BLaER1 (cell line): ENCODE results near the gene MYO1E.

Experiments used
- H3K27ac ChIP-seq: shearing (Covaris generic); formaldehyde crosslinking; 2 replicates; pipeline ENCODE4 v1.8.1; 2022
- H3K27me3 ChIP-seq: shearing (Covaris generic); formaldehyde crosslinking; 2 replicates; pipeline ENCODE4 v1.8.1; 2022
- H3K36me3 ChIP-seq: shearing (Covaris generic); formaldehyde crosslinking; 2 replicates; pipeline ENCODE4 v1.8.1; 2022
- H3K4me1 ChIP-seq: shearing (Covaris generic); formaldehyde crosslinking; 2 replicates; pipeline ENCODE4 v1.8.1; 2022
- H3K4me2 ChIP-seq: shearing (Covaris generic); formaldehyde crosslinking; 2 replicates; pipeline ENCODE4 v1.8.1; 2022
- H3K4me3 ChIP-seq: shearing (Covaris generic); formaldehyde crosslinking; 2 replicates; pipeline ENCODE4 v1.8.1; 2022
- H3K9ac ChIP-seq: shearing (Covaris generic); formaldehyde crosslinking; 2 replicates; pipeline ENCODE4 v1.8.1; 2022
- H3K9me3 ChIP-seq: shearing (Covaris generic); formaldehyde crosslinking; 2 replicates; pipeline ENCODE4 v1.8.1; 2022
- H4K20me1 ChIP-seq: shearing (Covaris generic); formaldehyde crosslinking; 2 replicates; pipeline ENCODE4 v1.8.1; 2022
- Cebpa-rat ChIP-seq: shearing (Covaris generic); IDR thresholded peaks from 2 replicates; pipeline ENCODE4 v1.8.1; 2022

Gene MYO1E

DNA sequence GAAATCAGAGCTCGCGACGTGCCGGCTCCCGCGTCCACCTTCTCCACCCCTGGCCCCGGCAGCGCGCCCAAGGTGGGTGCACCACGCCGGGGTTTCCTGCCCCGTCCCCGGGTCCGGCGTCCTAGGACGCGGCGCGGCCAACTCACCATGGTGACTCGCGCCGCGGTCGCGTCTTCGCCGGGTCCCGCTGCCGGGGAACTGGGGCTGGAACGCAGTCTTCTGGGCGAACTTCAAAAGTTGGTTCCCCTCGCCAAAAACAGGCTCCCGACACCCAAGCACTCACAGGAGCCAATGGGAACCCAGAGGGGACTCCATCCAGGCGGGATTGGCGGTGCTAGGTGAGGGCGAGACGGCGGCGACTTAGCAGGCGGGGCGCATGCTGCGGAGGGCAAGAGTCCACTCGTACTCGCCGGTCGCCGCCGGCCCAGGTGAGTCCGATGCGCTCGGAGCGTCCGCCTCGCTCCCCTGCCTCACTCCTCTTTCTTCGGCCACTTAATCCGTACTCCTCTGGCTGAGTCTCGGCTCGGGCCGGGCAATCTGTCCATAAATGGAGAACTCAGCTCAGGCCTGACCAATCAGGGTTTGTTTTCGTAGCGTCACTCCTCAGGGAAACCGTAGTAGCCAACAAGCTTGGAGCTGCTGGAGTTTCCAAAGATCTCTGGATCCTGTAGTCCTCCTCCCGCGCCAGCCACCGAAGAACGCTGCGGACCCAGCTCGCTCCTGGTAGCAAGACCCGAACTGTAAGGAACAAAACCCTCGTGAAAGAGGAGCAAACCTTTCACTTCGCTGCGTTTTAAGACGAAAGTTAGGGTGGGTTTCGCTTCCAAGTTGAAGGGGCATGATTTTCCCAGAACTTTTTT lies at the start of gene MYO1E:
TSS of gene MYO1E (minus strand) at position 520 of the 860 bp plus-strand sequence. CDS start at position 149, 371 bp downstream.
- no peak for TF ChIP-seq Cebpa-rat
- Histone ChIP-seq H3K9ac (no peak within 1 kb of the TSS), H3K27ac (no peak within 1 kb of the TSS), H3K36me3 (no peaks in the 10 kb centered on the region), H3K9me3 (no peaks in the 10 kb centered on the region), H3K27me3 (peaks cover 58% of the 10 kb centered on the region), H3K4me2 (peak within 1 kb of the TSS; percentile 100), H3K4me3 (peak within 1 kb of the TSS; percentile 66), H4K20me1 (peaks cover 16% of the 10 kb centered on the region; the same call in 1 of the 2 replicates), H3K4me1 (peaks cover 12% of the 10 kb centered on the region)

DNA sequence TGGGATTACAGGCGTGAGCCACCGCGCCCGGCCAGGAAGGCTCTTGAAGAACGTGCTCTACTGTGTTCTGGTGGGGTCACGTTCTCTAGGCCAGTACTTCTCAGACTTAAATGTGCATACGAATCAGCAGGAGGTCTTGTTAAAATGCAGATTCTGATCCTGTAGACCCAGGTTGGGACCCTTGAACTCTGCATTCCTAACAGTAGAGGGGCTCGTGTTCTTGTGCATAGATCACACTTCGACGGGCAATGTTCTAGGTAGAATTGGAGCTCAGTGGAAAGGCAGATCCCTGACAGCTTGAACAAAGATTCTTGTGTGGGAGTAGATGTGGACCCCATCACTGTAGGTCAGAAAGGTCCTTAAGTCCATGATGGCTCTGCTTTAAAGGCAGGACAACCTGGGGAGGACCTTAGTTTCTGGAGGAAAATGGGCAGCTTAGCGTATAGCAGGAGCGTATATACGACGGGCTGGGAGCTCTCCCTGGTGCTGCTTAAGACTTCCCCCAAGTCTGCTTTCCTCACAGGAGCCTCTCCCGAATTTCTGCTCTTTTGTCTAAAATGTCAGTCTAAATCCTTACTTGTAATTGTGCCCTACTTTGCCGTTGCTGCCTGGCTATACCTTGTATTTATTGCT lies 48.4 kb upstream of the MYO1E start:
- Histone ChIP-seq H3K9ac (no peak overlapping the region), H3K27ac (no peak overlapping the region), H3K9me3 (no peaks in the 10 kb centered on the region), H4K20me1 (no peaks in the 10 kb centered on the region), H3K4me2 (no peak overlapping the region), H3K4me3 (no peak overlapping the region), H3K27me3 (no peaks in the 10 kb centered on the region), H3K4me1 (no peaks in the 10 kb centered on the region), H3K36me3 (no peaks in the 10 kb centered on the region)
- TF ChIP-seq Cebpa-rat, result no peak

- no peak overlapping the region for H3K9ac ChIP-seq
- no peaks in the 10 kb centered on the region for H4K20me1 ChIP-seq
- H3K4me2 ChIP-seq, result no peak overlapping the region
- no peak overlapping the region for H3K27ac ChIP-seq
- no peak overlapping the region for H3K4me3 ChIP-seq
- H3K27me3 ChIP-seq, result no peaks in the 10 kb centered on the region
- TF ChIP-seq Cebpa-rat, result no peak
- no peaks in the 10 kb centered on the region for H3K36me3 ChIP-seq
- H3K4me1 ChIP-seq, result no peaks in the 10 kb centered on the region
- no peaks in the 10 kb centered on the region for H3K9me3 ChIP-seq
Measured at GRCh38 chr15:59420108-59420507, 47.4 kb upstream of the MYO1E start.

DNA sequence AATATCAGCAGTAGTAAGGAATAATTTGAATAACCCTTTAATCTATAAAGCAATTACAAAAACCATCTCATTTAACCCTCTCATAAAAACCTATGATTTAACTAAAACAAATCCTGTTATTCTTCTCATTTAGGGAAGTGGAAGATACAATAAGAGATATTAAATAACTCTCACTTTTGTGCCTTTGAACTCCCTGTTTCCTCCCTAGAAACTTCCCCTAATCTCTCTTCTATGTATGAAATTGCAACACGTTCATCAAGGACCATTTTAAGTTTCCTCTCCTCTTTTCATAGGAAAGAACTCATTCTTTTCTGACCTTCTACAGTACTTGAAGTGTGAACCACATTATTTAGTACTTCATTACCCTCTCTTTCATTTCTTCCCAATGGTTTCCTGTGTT lies 46.5 kb upstream of the MYO1E start:
- TF ChIP-seq Cebpa-rat, result no peak
- no peaks in the 10 kb centered on the region for H4K20me1 ChIP-seq
- no peak overlapping the region for H3K9ac ChIP-seq
- H3K36me3 ChIP-seq, result no peaks in the 10 kb centered on the region
- no peak overlapping the region for H3K4me3 ChIP-seq
- H3K9me3 ChIP-seq, result no peaks in the 10 kb centered on the region
- no peak overlapping the region for H3K4me2 ChIP-seq
- H3K4me1 ChIP-seq, result no peaks in the 10 kb centered on the region
- H3K27me3 ChIP-seq, result no peaks in the 10 kb centered on the region
- no peak overlapping the region for H3K27ac ChIP-seq

DNA sequence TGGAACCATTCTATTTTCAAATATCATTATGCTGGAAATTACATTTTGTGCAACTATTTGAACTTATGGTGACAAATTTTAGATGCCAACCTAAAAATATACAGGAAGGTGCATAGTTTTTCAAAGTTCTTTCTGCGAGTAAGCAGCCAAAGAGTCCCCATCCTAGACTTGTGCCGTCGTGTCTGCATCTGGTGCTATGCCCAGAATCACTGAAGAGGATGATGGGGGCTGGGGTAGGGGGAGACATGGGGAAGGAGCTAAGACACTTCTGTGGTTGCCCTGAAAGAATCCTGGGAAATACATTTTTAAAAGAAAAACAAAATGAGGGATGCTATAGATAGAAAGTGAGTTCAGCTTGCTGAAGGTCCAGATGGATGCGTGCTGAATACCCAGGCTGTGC lies 44.1 kb upstream of the MYO1E start:
- no peak for TF ChIP-seq Cebpa-rat
- Histone ChIP-seq H3K9ac (no peak overlapping the region), H3K36me3 (no peaks in the 10 kb centered on the region), H3K27ac (no peak overlapping the region), H3K4me2 (no peak overlapping the region), H3K9me3 (no peaks in the 10 kb centered on the region), H3K4me1 (peaks cover 14% of the 10 kb centered on the region; the same call in 1 of the 2 replicates), H4K20me1 (no peaks in the 10 kb centered on the region), H3K27me3 (no peaks in the 10 kb centered on the region), H3K4me3 (no peak overlapping the region)

GRCh38 chr15:59413577-59413976 lies 40.9 kb upstream of the MYO1E start:
- Histone ChIP-seq H4K20me1 (no peaks in the 10 kb centered on the region), H3K27me3 (no peaks in the 10 kb centered on the region), H3K9ac (no peak overlapping the region), H3K4me2 (no peak overlapping the region), H3K36me3 (no peaks in the 10 kb centered on the region), H3K4me3 (no peak overlapping the region), H3K9me3 (no peaks in the 10 kb centered on the region), H3K4me1 (peaks cover 14% of the 10 kb centered on the region; the same call in 1 of the 2 replicates), H3K27ac (no peak overlapping the region)
- no peak for TF ChIP-seq Cebpa-rat

DNA sequence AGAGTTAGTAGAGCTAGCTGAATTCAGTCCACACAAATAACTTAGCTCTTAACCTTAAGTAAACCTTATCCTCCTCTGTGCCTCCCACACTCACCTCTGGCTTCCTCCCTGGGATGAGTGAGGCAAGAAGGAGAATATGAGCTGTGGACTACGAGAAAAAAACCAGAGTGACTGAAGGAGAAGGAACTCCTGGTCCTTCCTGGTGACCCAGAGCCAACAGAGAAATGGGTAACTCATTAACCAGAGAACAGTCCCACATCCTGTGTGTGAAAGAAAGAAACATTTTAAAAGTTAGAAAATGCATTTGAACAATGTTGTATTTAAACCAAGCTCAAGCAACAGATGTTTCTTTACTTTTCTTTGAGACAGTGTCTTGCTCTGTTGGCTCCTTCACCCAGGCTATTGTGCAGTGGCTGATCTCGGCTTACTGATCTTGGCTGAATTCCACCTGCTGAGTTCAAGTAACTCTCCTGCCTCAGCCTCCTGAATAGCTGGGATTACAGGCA lies 37.8 kb upstream of the MYO1E start:
- Histone ChIP-seq H3K27ac (no peak overlapping the region), H3K4me3 (no peak overlapping the region), H3K36me3 (no peaks in the 10 kb centered on the region), H3K27me3 (no peaks in the 10 kb centered on the region), H3K9ac (no peak overlapping the region), H3K4me2 (no peak overlapping the region), H3K9me3 (no peaks in the 10 kb centered on the region), H4K20me1 (no peaks in the 10 kb centered on the region), H3K4me1 (peaks cover 24% of the 10 kb centered on the region; the same call in 1 of the 2 replicates)
- TF ChIP-seq Cebpa-rat, result no peak

DNA sequence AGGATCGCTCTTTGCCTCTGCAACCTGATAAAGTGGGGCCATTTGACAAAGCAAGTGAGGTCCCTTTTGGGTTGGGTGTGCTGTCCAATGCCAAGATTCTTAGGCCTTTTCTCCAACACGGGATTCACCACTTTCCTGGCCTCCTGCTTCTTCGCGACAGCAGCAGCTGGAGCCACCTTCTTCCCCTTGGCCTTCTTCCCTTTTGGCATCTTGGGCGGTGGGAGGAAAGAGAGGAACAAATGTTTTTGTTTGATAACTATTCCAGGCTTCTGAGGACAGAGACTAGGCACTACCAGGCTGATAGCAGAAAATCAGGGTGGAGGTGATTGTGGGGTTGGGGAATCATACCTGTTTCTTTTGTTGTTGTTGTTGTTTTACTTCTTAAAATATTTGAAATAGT lies 35.3 kb upstream of the MYO1E start:
- H3K4me2 ChIP-seq, result no peak overlapping the region
- no peak for TF ChIP-seq Cebpa-rat
- no peaks in the 10 kb centered on the region for H4K20me1 ChIP-seq
- H3K9ac ChIP-seq, result no peak overlapping the region
- H3K36me3 ChIP-seq, result no peaks in the 10 kb centered on the region
- no peaks in the 10 kb centered on the region for H3K9me3 ChIP-seq
- no peak overlapping the region for H3K4me3 ChIP-seq
- H3K27me3 ChIP-seq, result no peaks in the 10 kb centered on the region
- H3K4me1 ChIP-seq, result peaks cover 16% of the 10 kb centered on the region; the same call in 1 of the 2 replicates
- H3K27ac ChIP-seq, result no peak overlapping the region

DNA sequence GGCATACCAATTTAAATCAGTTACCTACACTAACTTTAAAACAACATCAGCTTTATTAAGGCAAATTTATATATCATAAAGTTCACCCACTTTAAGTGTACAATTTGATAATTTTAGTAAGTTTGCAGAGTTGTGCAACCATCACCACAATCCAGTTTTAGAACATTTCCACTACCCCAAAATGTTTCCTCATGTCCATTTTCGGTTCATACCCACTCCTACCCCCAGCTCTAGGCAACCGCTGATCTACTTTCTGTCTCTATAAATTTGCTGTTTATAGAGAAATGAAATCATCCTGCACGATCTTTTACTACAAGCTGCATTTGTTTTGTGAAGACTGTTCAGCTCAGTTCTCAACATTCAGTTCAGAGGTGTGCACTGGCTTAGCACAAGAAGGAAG lies 33.8 kb upstream of the MYO1E start:
- Histone ChIP-seq H4K20me1 (no peaks in the 10 kb centered on the region), H3K9ac (no peak overlapping the region), H3K27me3 (no peaks in the 10 kb centered on the region), H3K4me3 (no peak overlapping the region), H3K4me1 (peaks cover 10% of the 10 kb centered on the region; the same call in 1 of the 2 replicates), H3K4me2 (no peak overlapping the region), H3K9me3 (no peaks in the 10 kb centered on the region), H3K27ac (no peak overlapping the region), H3K36me3 (no peaks in the 10 kb centered on the region)
- TF ChIP-seq Cebpa-rat, result no peak

GRCh38 chr15:59405079-59405478 lies 32.4 kb upstream of the MYO1E start:
- Histone ChIP-seq H3K36me3 (no peaks in the 10 kb centered on the region), H4K20me1 (no peaks in the 10 kb centered on the region), H3K27me3 (no peaks in the 10 kb centered on the region), H3K4me1 (peaks cover 10% of the 10 kb centered on the region; the same call in 1 of the 2 replicates), H3K4me3 (no peak overlapping the region), H3K4me2 (no peak overlapping the region), H3K9ac (no peak overlapping the region), H3K9me3 (no peaks in the 10 kb centered on the region), H3K27ac (no peak overlapping the region)
- no peak for TF ChIP-seq Cebpa-rat
